ENCODE measurements around the gene CAMK1D. TPM values are rescaled to one million over a fixed set of nuclear protein-coding genes. Genes with fewer than 3 reads are reported as not detected.

Gene CAMK1D
- total and polyA plus RNA-seq, 2 donors (not counting 3 experiments of a cell fraction or from before 2014, with no cell fraction given): 0.37 to 4.2 TPM

DNA sequence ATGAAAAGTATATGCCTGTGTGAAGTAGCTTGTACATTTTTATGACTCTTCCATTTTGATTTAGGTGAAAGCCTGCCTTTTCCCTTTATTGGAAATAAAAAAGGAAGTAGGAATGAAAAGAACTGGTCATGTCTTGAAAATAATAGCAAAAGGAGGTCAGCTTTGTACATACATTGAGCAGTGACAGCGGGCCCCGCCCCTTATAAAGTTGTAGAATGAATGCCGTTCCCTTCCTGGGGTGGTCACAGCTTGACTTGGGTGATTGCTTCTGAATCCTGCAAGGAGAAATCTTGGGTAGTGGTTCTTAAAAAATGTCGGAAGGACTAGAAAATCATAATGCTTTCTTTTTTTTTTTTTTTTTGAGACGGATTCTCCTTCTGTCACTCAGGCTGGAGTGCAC, 31.7 kb downstream of the CAMK1D start:
- Histone ChIP-seq H3K9me1 (replicated peaks; ENCODE audit: control insufficient read depth, extremely low read depth, insufficient read depth, low read length) (no peaks in the 10 kb centered on the region), H3K79me2 (ENCODE audit: control insufficient read depth, insufficient read depth, low read length) (no peaks in the 10 kb centered on the region), H2AFZ (ENCODE audit: low read depth, low read length) (no peak overlapping the region), H3K27me3 (ENCODE audit: control insufficient read depth in 2 of 2, insufficient read depth in 2 of 2, low read length in 2 of 2) (no peaks in the 10 kb centered on the region), H3K4me1 (ENCODE audit: control insufficient read depth, extremely low read depth, insufficient read depth, low read length) (no peaks in the 10 kb centered on the region), H3K27ac (ENCODE audit: insufficient read depth, low read depth, low read length) (no peak overlapping the region), H3K9ac (replicated peaks; ENCODE audit: extremely low read depth, insufficient read depth, low read length) (no peak overlapping the region), H4K20me1 (replicated peaks; ENCODE audit: control insufficient read depth, extremely low read depth, insufficient read depth, low read length) (no peaks in the 10 kb centered on the region), H3K4me3 (replicated peaks in 1 of 3; ENCODE audit: insufficient read depth in 1 of 3, low read depth in 1 of 3, low read length in 3 of 3) (no peak overlapping the region), H3K36me3 (ENCODE audit: control insufficient read depth in 2 of 2, extremely low read depth in 1 of 2, insufficient read depth in 2 of 2, low read length in 2 of 2) (no peaks in the 10 kb centered on the region), H3K4me2 (ENCODE audit: insufficient read depth, low read length) (no peak overlapping the region), H3K9me3 (replicated peaks; ENCODE audit: control insufficient read depth, insufficient read depth, low read length) (no peaks in the 10 kb centered on the region)
- dilution Hi-C loops (cut with MboI; ENCODE audit: extremely low pct_ligation_motif_present, low sequenced_read_pairs) (no loop called here), intact Hi-C loops (cut with micrococcal nuclease) (no loop called here)
- CTCF ChIA-PET: interaction anchor here (0.5 kb wide), 1 partner anchor 864 kb away, joined by 3 read pairs; no protein-coding TSS in a partner anchor
- no peak for DNase-seq (ENCODE audit: low read depth, low spot score)
- POLR2A ChIA-PET: no interaction called here
- TF ChIP-seq EZH2 (IDR thresholded peaks at IDR 0.05; ENCODE audit: borderline replicate concordance, low read depth, low read length, severe bottlenecking) (no peak), POLR2AphosphoS5 (IDR thresholded peaks at IDR 0.05; ENCODE audit: insufficient read depth, low read depth, low read length) (no peak), POLR2A (IDR thresholded peaks at IDR 0.05; ENCODE audit: low read depth, low read length) (no peak), MYC (IDR thresholded peaks at IDR 0.05; ENCODE audit: low read depth, low read length) (no peak), JUN (IDR thresholded peaks at IDR 0.05; ENCODE audit: borderline replicate concordance, insufficient read depth, insufficient read length, low read depth) (no peak), GATA2 (IDR thresholded peaks at IDR 0.05; ENCODE audit: insufficient read depth, insufficient read length, low read depth, low read length) (no peak), FOS (IDR thresholded peaks at IDR 0.05; ENCODE audit: borderline replicate concordance, insufficient read depth, low read length) (no peak)
- TF ChIP-seq, protein P1, sequence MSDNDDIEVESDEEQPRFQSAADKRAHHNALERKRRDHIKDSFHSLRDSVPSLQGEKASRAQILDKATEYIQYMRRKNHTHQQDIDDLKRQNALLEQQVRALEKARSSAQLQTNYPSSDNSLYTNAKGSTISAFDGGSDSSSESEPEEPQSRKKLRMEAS (IDR thresholded peaks at IDR 0.05; ENCODE audit: insufficient read depth, insufficient read length): no peak
- TF ChIP-seq, protein P2, sequence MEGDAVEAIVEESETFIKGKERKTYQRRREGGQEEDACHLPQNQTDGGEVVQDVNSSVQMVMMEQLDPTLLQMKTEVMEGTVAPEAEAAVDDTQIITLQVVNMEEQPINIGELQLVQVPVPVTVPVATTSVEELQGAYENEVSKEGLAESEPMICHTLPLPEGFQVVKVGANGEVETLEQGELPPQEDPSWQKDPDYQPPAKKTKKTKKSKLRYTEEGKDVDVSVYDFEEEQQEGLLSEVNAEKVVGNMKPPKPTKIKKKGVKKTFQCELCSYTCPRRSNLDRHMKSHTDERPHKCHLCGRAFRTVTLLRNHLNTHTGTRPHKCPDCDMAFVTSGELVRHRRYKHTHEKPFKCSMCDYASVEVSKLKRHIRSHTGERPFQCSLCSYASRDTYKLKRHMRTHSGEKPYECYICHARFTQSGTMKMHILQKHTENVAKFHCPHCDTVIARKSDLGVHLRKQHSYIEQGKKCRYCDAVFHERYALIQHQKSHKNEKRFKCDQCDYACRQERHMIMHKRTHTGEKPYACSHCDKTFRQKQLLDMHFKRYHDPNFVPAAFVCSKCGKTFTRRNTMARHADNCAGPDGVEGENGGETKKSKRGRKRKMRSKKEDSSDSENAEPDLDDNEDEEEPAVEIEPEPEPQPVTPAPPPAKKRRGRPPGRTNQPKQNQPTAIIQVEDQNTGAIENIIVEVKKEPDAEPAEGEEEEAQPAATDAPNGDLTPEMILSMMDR (IDR thresholded peaks at IDR 0.05; ENCODE audit: extremely low read depth in 1 of 2, insufficient read depth in 1 of 2, low read depth in 1 of 2, low read length in 2 of 2): no peak
- FAIRE-seq: no peak
- no TSS peak for BruUV-seq (replicated peaks)

Data from endothelial cell of umbilical vein (primary cell).